Measurements from ENCODE around the gene ATP6V1A.
"Not testable (repeated sequence)": the region's sequence is repeated elsewhere in the genome, so short reads cannot be mapped to it uniquely, and the experiment has no call there.

ATP6V1A gene

DNA sequence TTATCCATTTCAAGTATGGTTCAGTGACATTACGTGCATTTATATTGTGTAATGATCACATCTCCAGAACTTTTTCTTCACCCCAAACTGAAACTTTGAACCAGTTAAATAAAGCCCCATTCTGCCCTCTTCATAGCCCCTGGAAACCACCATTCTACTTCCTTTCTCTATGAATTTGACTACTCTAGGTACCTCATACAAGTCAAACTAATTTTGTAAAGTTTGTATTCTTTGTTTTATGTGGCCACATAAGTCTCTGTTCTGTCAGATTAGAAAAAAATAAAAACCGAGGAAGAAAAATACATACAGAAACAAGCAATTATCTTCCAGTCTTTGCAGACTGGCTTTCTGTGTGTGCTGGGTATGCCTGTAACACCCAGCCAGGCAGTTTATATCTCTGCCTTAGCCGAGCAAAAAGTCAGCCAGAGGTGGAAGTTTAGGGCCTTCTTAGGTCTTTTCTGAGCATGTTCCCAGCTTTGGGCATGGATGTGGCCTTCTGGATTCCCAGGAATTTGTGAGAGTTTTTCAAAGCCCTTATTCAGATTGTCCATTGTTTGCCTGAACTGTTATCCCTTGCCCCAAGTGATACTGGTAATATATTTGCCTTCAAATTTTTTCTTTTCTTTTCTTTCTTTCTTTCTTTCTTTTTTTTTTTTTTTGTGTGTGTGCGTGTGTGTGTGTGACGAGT is 85.8 kb downstream of the ATP6V1A start:
- Histone ChIP-seq H3K36me3 (ENCODE audit: insufficient read depth, low read depth, low read length) (no peaks in the 10 kb centered on the region), H3K4me1 (ENCODE audit: insufficient read depth, low read length) (peaks cover 11% of the 10 kb centered on the region; the same call in 1 of the 2 replicates), H3K27ac (ENCODE audit: low read length) (no peak overlapping the region), H3K9me3 (ENCODE audit: insufficient read depth, low read depth, low read length) (no peaks in the 10 kb centered on the region), H3K9ac (ENCODE audit: low read depth, low read length) (no peak overlapping the region), H3K27me3 (ENCODE audit: insufficient read depth, low read length) (no peaks in the 10 kb centered on the region), H3K4me3 (ENCODE audit: low read length) (no peak overlapping the region)

DNA sequence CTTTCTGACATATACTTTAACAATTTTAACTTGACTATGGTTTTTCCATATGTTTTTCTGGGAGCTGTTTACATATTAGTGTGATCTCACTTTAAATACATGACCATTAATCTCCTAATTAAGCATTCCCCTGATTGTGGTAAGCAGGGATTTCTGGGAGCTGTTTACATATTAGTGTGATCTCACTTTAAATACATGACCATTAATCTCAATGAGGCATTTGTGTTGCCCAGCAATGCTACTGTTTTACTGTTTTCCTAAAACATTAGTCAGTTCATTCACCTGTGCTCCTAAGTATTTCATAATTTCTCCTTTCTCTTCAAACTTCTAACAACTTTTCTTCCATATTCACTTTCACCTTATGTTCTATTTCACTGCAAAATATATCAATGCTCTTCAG is 88.1 kb downstream of the ATP6V1A start:
- no peak overlapping the region for H3K9ac ChIP-seq (ENCODE audit: low read depth, low read length)
- no peak overlapping the region for H3K4me3 ChIP-seq (ENCODE audit: low read length)
- H3K27ac ChIP-seq (ENCODE audit: low read length), result no peak overlapping the region
- H3K4me1 ChIP-seq (ENCODE audit: insufficient read depth, low read length), result peaks cover 11% of the 10 kb centered on the region; the same call in 1 of the 2 replicates
- no peaks in the 10 kb centered on the region for H3K36me3 ChIP-seq (ENCODE audit: insufficient read depth, low read depth, low read length)
- peaks cover 6% of the 10 kb centered on the region; the same call in 1 of the 2 replicates for H3K27me3 ChIP-seq (ENCODE audit: insufficient read depth, low read length)
- H3K9me3 ChIP-seq (ENCODE audit: insufficient read depth, low read depth, low read length), result no peaks in the 10 kb centered on the region

DNA sequence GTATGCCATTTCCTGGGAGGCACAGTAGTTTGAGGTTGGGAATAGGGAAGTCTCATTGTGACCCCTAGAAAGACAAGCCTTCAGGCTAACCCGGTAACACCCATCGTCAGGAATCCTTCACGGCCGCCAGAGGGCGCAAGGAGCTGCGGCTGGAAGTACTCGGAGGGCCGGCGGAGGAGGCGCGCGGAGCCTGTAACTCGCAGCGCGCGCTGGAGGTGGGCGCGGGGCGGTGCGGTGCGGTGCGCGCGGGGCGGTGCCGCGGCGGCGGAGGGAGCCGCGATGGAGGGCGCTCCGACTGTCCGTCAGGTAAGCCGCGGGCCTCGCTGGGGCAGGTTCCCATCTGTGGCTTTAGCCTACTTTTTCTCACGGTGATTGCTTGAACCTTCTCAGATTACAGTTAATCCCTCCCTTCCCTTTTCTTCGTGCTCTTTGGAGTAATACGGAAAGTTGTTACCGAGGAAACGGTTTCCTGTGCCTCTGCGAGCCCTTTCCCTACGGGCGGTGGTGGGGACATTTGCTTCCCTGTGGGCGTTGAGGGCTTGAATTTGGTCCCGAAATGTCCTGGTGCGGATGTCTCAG is 91.9 kb downstream of the ATP6V1A start, which contains the start of gene GRAMD1C:
Gene GRAMD1C (plus strand): TSS at position 158 of the 579 bp plus-strand sequence. CDS start 122 bp downstream, at position 280.
- Histone ChIP-seq H3K4me3 (ENCODE audit: low read length) (peak within 1 kb of the TSS; percentile 89), H3K27me3 (ENCODE audit: insufficient read depth, low read length) (peaks cover 6% of the 10 kb centered on the region; the same call in 1 of the 2 replicates), H3K4me1 (ENCODE audit: insufficient read depth, low read length) (no peaks in the 10 kb centered on the region), H3K36me3 (ENCODE audit: insufficient read depth, low read depth, low read length) (no peaks in the 10 kb centered on the region), H3K27ac (ENCODE audit: low read length) (no peak within 1 kb of the TSS), H3K9me3 (ENCODE audit: insufficient read depth, low read depth, low read length) (no peaks in the 10 kb centered on the region), H3K9ac (ENCODE audit: low read depth, low read length) (peak within 1 kb of the TSS; percentile 57; the same call in 1 of the 2 replicates)

DNA sequence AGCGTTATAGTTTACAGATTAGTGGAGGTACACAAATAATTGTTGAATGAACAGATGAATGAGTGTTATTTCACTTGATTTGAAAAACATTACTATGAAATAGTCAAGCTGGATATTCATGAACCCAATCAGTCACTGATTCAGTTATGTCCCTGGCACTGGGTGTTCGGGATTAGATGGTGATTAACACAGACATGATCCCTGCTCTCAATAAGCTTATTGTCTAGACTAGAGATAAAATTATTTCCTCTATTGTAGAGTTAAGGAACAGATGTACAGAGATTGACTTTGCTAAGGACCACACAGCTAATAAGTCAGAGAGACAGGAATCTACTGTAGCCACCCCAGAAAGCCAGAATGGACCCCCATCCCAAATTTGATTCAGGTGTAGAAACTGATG is 92.7 kb downstream of the ATP6V1A start:
- Histone ChIP-seq H3K9ac (ENCODE audit: low read depth, low read length) (peak overlapping the region; percentile 57; the same call in 1 of the 2 replicates), H3K36me3 (ENCODE audit: insufficient read depth, low read depth, low read length) (no peaks in the 10 kb centered on the region), H3K27ac (ENCODE audit: low read length) (no peak overlapping the region), H3K9me3 (ENCODE audit: insufficient read depth, low read depth, low read length) (no peaks in the 10 kb centered on the region), H3K4me1 (ENCODE audit: insufficient read depth, low read length) (no peaks in the 10 kb centered on the region), H3K4me3 (ENCODE audit: low read length) (peak overlapping the region; percentile 89), H3K27me3 (ENCODE audit: insufficient read depth, low read length) (peaks cover 6% of the 10 kb centered on the region; the same call in 1 of the 2 replicates)

DNA sequence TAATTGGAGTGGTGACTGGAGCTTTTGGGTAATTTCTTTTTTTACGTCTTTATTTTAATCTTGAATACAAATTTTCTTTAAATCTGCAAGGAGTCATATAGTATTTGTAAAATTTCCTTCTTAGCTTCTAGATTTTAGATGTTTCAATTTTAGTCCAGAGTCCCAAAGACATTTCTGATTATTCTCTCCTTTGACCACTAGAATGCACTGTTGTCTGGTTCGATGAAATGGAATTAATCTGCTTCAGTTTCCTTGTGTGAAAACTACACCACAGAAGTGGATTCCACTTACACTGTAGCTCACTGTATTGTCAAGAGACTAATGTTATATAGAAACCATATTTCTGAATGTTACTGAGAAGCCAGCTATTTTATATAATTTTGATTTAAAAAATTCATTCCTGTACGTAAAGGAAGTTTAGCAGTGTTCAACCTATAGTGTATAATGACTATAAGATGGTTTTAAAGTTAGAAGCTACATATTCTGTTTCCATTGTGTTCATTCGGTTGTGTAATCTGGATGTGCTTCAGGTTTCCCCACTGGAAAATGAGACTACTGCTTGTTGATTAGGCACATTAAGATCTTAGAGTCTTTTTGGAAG is 97.9 kb downstream of the ATP6V1A start:
- Histone ChIP-seq H3K4me1 (ENCODE audit: insufficient read depth, low read length) (no peaks in the 10 kb centered on the region), H3K9ac (ENCODE audit: low read depth, low read length) (no peak overlapping the region), H3K36me3 (ENCODE audit: insufficient read depth, low read depth, low read length) (no peaks in the 10 kb centered on the region), H3K27ac (ENCODE audit: low read length) (no peak overlapping the region), H3K9me3 (ENCODE audit: insufficient read depth, low read depth, low read length) (no peaks in the 10 kb centered on the region), H3K4me3 (ENCODE audit: low read length) (no peak overlapping the region), H3K27me3 (ENCODE audit: insufficient read depth, low read length) (no peaks in the 10 kb centered on the region)

DNA sequence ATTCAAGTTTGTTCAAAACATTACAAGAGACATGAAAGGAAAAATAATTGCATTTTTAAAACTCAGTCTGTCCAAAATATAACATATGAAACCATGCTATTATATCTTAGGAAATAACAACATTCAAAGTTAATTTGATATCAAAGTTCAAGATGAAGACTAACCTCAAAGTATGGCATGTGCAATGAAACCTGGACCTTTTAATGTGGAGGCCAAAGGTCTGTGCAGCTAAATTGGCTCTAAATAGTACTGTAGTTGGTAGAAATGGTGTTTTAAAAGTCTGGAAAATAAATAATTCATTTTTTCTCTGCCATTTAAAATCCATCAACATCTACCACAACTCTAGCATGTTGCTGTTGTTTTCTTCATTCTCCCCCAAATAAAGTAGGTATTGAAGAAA is 100.4 kb downstream of the ATP6V1A start:
- H3K27ac ChIP-seq (ENCODE audit: low read length), result no peak overlapping the region
- no peaks in the 10 kb centered on the region for H3K27me3 ChIP-seq (ENCODE audit: insufficient read depth, low read length)
- H3K9ac ChIP-seq (ENCODE audit: low read depth, low read length), result no peak overlapping the region
- H3K9me3 ChIP-seq (ENCODE audit: insufficient read depth, low read depth, low read length), result no peaks in the 10 kb centered on the region
- H3K4me3 ChIP-seq (ENCODE audit: low read length), result no peak overlapping the region
- no peaks in the 10 kb centered on the region for H3K36me3 ChIP-seq (ENCODE audit: insufficient read depth, low read depth, low read length)
- H3K4me1 ChIP-seq (ENCODE audit: insufficient read depth, low read length), result no peaks in the 10 kb centered on the region

DNA sequence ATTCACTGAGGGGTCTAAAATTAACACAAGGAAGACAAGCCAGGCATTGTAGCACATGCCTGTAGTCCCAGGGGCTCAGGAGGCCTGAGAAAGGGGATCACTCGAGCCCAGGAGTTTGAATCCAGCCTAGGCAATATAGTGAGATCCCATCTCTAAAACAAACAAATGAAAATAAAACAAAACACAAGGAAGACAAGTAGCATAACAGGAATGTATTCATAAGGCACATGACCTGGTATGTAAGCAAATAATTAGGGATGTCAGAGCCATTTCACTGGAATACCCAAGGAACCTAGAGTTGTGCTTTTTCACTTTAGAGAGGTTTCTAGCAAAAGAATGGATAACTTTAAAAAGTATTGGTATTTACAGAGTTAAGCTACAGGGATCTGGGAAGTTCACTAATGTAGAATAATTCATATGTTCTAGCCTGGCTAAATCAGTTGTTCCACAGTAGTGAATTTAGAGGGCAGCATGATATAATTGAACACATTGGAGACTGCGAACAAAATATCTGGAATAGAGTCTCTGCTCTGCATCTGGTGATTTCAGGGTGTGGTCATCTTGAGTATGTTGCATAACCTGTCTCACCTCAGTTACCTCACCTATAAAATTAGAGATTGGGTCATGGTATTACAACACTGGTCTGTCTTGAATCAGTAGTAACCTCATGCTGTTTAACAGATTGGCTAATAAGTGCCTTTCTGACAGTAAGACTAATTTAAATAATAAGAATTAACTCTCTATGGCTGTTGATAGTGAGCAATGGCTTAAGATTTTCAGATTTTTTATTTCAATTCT is 101.0 kb downstream of the ATP6V1A start:
- no peaks in the 10 kb centered on the region for H3K4me1 ChIP-seq (ENCODE audit: insufficient read depth, low read length)

DNA sequence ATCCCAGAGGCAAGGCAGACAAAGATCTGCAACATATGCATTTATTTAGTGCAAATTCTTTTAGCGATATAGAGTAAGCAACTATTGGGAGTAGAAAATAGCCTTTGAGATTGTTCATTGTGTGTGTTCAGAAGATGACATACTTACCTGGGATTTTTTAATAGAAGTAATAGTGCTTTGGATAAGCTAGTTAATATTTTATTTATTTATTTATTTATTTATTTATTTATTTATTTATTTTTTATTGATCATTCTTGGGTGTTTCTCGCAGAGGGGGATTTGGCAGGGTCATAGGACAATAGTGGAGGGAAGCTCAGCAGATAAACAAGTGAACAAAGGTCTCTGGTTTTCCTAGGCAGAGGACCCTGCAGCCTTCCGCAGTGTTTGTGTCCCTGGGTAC is 102.2 kb downstream of the ATP6V1A start:
- H3K9me3 ChIP-seq (ENCODE audit: insufficient read depth, low read depth, low read length); H3K4me3 ChIP-seq (ENCODE audit: low read length); H3K36me3 ChIP-seq (ENCODE audit: insufficient read depth, low read depth, low read length); H3K4me1 ChIP-seq (ENCODE audit: insufficient read depth, low read length); H3K27ac ChIP-seq (ENCODE audit: low read length); H3K27me3 ChIP-seq (ENCODE audit: insufficient read depth, low read length); H3K9ac ChIP-seq (ENCODE audit: low read depth, low read length): not testable (repeated sequence)

More for the DNA sequence above, 101.0 kb downstream of the ATP6V1A start:
- H3K27ac ChIP-seq (ENCODE audit: low read length), result no peak overlapping the region
- no peaks in the 10 kb centered on the region for H3K36me3 ChIP-seq (ENCODE audit: insufficient read depth, low read depth, low read length)
- no peak overlapping the region for H3K4me3 ChIP-seq (ENCODE audit: low read length)
- H3K9ac ChIP-seq (ENCODE audit: low read depth, low read length), result no peak overlapping the region
- H3K9me3 ChIP-seq (ENCODE audit: insufficient read depth, low read depth, low read length), result no peaks in the 10 kb centered on the region
- no peaks in the 10 kb centered on the region for H3K27me3 ChIP-seq (ENCODE audit: insufficient read depth, low read length)

DNA sequence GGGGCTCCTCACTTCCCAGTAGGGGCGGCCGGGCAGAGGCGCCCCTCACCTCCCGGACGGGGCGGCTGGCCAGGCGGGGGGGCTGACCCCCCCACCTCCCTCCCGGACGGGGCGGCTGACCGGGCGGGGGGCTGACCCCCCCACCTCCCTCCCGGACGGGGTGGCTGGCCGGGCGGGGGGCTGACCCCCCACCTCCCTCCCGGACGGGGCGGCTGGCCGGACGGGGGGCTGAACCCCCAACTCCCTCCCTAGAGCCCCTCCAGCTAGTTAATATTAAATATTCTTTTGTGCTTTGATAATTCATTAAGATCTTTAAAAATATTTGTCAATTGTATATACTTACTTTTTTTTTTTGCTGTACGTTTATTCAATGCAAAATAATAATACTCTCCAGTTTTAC is 103.0 kb downstream of the ATP6V1A start:
- not testable (repeated sequence) for H3K27ac ChIP-seq (ENCODE audit: low read length); H3K9ac ChIP-seq (ENCODE audit: low read depth, low read length); H3K9me3 ChIP-seq (ENCODE audit: insufficient read depth, low read depth, low read length); H3K4me1 ChIP-seq (ENCODE audit: insufficient read depth, low read length); H3K4me3 ChIP-seq (ENCODE audit: low read length); H3K36me3 ChIP-seq (ENCODE audit: insufficient read depth, low read depth, low read length); H3K27me3 ChIP-seq (ENCODE audit: insufficient read depth, low read length)

DNA sequence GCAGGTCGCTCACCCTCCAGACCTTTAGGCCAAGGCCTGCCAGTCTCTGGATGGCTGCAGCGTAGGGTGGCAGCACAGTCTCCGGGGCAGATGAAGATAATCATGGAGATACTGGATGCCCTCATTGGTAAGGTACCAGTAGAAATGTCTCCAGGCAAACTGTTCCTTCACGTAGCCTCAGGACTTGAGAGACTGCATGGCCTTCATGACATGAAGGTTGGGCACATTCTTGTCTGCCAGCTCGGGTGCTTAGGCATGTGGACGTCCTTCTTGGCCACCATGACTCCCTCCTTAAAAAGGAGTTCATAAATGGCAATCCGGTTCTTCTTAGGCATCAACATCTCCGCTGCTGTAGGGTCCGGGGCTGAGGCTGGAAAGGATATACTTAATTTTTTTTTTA is 103.6 kb downstream of the ATP6V1A start:
- H3K27ac ChIP-seq (ENCODE audit: low read length); H3K4me3 ChIP-seq (ENCODE audit: low read length); H3K9ac ChIP-seq (ENCODE audit: low read depth, low read length); H3K36me3 ChIP-seq (ENCODE audit: insufficient read depth, low read depth, low read length); H3K27me3 ChIP-seq (ENCODE audit: insufficient read depth, low read length); H3K9me3 ChIP-seq (ENCODE audit: insufficient read depth, low read depth, low read length); H3K4me1 ChIP-seq (ENCODE audit: insufficient read depth, low read length): not testable (repeated sequence)

DNA sequence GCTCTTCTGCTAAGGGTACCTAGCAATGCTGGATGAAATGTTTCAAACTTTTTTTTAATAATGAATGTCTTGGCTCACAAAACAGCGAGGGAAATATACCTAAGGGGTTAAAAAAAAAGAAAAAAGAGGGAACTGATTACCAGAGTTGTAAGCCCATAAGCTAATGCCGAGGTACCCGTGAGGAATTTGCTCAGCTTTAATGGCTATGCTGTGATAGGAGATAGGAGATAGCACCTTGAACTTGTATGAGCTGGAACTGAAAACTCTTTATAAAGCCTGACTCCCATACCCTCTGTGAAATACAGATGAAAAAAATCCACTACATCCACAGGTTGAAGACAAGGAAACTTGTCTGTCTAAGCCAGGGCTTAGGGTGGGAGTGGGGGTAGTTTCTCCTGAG is 105.7 kb downstream of the ATP6V1A start:
- no peak overlapping the region for H3K27ac ChIP-seq (ENCODE audit: low read length)

More for the DNA sequence above, 105.7 kb downstream of the ATP6V1A start:
- Histone ChIP-seq H3K4me1 (ENCODE audit: insufficient read depth, low read length) (no peaks in the 10 kb centered on the region), H3K4me3 (ENCODE audit: low read length) (no peak overlapping the region), H3K27me3 (ENCODE audit: insufficient read depth, low read length) (no peaks in the 10 kb centered on the region), H3K9ac (ENCODE audit: low read depth, low read length) (no peak overlapping the region), H3K9me3 (ENCODE audit: insufficient read depth, low read depth, low read length) (no peaks in the 10 kb centered on the region), H3K36me3 (ENCODE audit: insufficient read depth, low read depth, low read length) (no peaks in the 10 kb centered on the region)

All from iPS-20b (cell line).